GM12892 (cell line): ENCODE measurements around the gene LEAP2.

Source experiments
- DNase-seq: peaks from one replicate; pipeline ENCODE4 v3.0.0; 2011; ENCODE audit not compliant: insufficient read length
- FAIRE-seq: peaks from 2 replicates; lab custom pipeline; 2011; peaks lifted over from hg19 to GRCh38; lab: Jason Lieb, UNC
- POLR2A ChIP-seq: IDR thresholded peaks from 2 replicates; pipeline ENCODE4 v1.6.1; 2011; ENCODE audit warnings: low read depth, low read length, control low read depth
- POLR2AphosphoS5 ChIP-seq: IDR thresholded peaks from 2 replicates; pipeline ENCODE4 v1.6.1; 2011; ENCODE audit warnings: low read depth, low read length, control low read depth
- TAF1 ChIP-seq: IDR thresholded peaks from 2 replicates; pipeline ENCODE4 v1.6.1; 2011; ENCODE audit warnings: low read depth, mild to moderate bottlenecking, control low read depth, low read length, borderline replicate concordance

Gene LEAP2

DNA sequence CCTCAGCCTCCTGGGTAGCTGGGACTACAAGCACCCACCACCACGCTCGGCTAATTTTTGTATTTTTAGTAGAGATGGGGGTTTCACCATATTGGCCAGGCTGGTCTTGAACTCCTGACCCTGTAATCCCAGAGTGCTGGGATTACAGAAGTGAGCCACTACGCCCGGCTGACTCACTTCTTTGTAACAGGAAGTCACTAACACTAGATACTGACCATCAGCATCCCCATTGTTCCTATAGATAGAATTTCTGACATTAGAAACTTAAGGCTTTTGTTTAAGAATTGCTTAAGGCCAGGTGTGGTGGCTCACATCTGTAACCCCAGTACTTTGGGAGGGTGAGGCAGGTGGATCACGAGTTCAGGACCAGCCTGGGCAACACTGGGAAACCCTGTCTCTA lies 42.2 kb downstream of the LEAP2 start:
- FAIRE-seq (no peak), DNase-seq (no peak)
- TF ChIP-seq POLR2A: no peak
- no peak for TF ChIP-seq TAF1
- TF ChIP-seq POLR2AphosphoS5: no peak

DNA sequence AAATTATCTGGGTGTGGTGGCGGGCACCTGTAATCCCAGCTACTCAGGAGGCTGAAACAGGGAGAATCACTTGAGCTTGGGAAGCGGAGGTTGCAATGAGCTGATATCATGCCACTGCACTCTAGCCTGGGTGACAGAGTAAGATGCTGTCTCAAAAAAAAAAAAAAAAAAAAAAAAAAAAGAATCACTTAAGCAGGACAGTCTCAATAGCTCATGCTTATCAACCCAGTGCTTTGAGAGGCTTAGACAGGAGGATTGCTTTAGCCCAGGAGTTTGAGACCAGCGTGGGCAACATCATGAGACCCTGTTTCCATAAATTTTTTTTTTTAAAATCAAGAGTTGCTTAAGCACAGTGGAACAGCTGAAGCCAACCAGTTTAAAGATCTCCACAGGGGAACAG lies 42.6 kb downstream of the LEAP2 start:
- TF ChIP-seq POLR2AphosphoS5: no peak
- TF ChIP-seq POLR2A: no peak
- TF ChIP-seq TAF1: no peak
- FAIRE-seq (no peak), DNase-seq (no peak)
